ENCODE data around the gene SRGAP3. TPM values are rescaled to one million over a fixed set of nuclear protein-coding genes. Genes with fewer than 3 reads are reported as not detected.

SRGAP3 gene
- total RNA-seq, 4 donors from 2014 or later, result 14.7 to 58.9 (median 18.7) TPM

- TF ChIP-seq CTCF (IDR thresholded peaks at IDR 0.05) (no peak), POLR2A (IDR thresholded peaks at IDR 0.05) (no peak)
- no peak for DNase-seq
- H3K4me1 ChIP-seq, result no peaks in the 10 kb centered on the region
- no peaks in the 10 kb centered on the region for H3K36me3 ChIP-seq
- no peak overlapping the region for H3K27ac ChIP-seq
- 95% methylated on average over 4 of the region's 4 CpGs for WGBS, 2 donors
- H3K27me3 ChIP-seq, result no peaks in the 10 kb centered on the region
- no peak overlapping the region for H3K4me3 ChIP-seq (replicated peaks in 1 of 3)
- intact Hi-C loops (cut with DNase I), result no loop called here
- H3K9me3 ChIP-seq, result no peaks in the 10 kb centered on the region
Measured at GRCh38 chr3:9113040-9113439, 136.4 kb downstream of the SRGAP3 start.

GRCh38 chr3:9111866-9112265, 137.6 kb downstream of the SRGAP3 start:
- no peak for TF ChIP-seq POLR2A (IDR thresholded peaks at IDR 0.05)
- TF ChIP-seq CTCF (IDR thresholded peaks at IDR 0.05), result no peak
- no peaks in the 10 kb centered on the region for H3K4me1 ChIP-seq
- 68 to 85% methylated on average over 5 of the region's 5 CpGs for WGBS, 2 donors
- no peak for DNase-seq
- no peaks in the 10 kb centered on the region for H3K27me3 ChIP-seq
- H3K9me3 ChIP-seq, result no peaks in the 10 kb centered on the region
- intact Hi-C loops (cut with DNase I), result no loop called here
- no peak overlapping the region for H3K4me3 ChIP-seq (replicated peaks in 1 of 3)
- no peak overlapping the region for H3K27ac ChIP-seq
- H3K36me3 ChIP-seq, result no peaks in the 10 kb centered on the region

- TF ChIP-seq CTCF (IDR thresholded peaks at IDR 0.05) (no peak), POLR2A (IDR thresholded peaks at IDR 0.05) (no peak)
- WGBS, 2 donors, result 80 to 93% methylated on average over 7 of the region's 7 CpGs
- no peak for DNase-seq
- H3K27ac ChIP-seq, result no peak overlapping the region
- no peaks in the 10 kb centered on the region for H3K4me1 ChIP-seq
- H3K27me3 ChIP-seq, result no peaks in the 10 kb centered on the region
- no peaks in the 10 kb centered on the region for H3K36me3 ChIP-seq
- intact Hi-C loops (cut with DNase I), result no loop called here
- no peak overlapping the region for H3K4me3 ChIP-seq (replicated peaks in 1 of 3)
- H3K9me3 ChIP-seq, result no peaks in the 10 kb centered on the region
Measured at GRCh38 chr3:9111417-9111816, 138.0 kb downstream of the SRGAP3 start.

- intact Hi-C loops (cut with DNase I), result no loop called here
- TF ChIP-seq CTCF (IDR thresholded peaks at IDR 0.05) (no peak), POLR2A (IDR thresholded peaks at IDR 0.05) (no peak)
Measured at GRCh38 chr3:9110802-9111201, 138.6 kb downstream of the SRGAP3 start.

GRCh38 chr3:9110316-9110715, 139.1 kb downstream of the SRGAP3 start:
- Histone ChIP-seq H3K4me1 (no peaks in the 10 kb centered on the region), H3K4me3 (replicated peaks in 1 of 3) (no peak overlapping the region), H3K27ac (no peak overlapping the region), H3K9me3 (no peaks in the 10 kb centered on the region), H3K27me3 (no peaks in the 10 kb centered on the region), H3K36me3 (no peaks in the 10 kb centered on the region)
- WGBS, 2 donors, result 91 to 94% methylated on average over 9 to 12 of the region's 12 CpGs
- TF ChIP-seq CTCF (IDR thresholded peaks at IDR 0.05) (no peak), POLR2A (IDR thresholded peaks at IDR 0.05) (no peak)
- intact Hi-C loops (cut with DNase I), result no loop called here
- DNase-seq, result no peak

More at GRCh38 chr3:9110802-9111201, 138.6 kb downstream of the SRGAP3 start:
- 88 to 90% methylated on average over 5 of the region's 5 CpGs for WGBS, 2 donors
- no peaks in the 10 kb centered on the region for H3K9me3 ChIP-seq
- H3K27ac ChIP-seq, result no peak overlapping the region
- no peak for DNase-seq
- H3K27me3 ChIP-seq, result no peaks in the 10 kb centered on the region
- no peaks in the 10 kb centered on the region for H3K4me1 ChIP-seq
- H3K4me3 ChIP-seq (replicated peaks in 1 of 3), result no peak overlapping the region
- H3K36me3 ChIP-seq, result no peaks in the 10 kb centered on the region
